Measurements from ENCODE around the gene DNPH1.

DNPH1 gene

DNA sequence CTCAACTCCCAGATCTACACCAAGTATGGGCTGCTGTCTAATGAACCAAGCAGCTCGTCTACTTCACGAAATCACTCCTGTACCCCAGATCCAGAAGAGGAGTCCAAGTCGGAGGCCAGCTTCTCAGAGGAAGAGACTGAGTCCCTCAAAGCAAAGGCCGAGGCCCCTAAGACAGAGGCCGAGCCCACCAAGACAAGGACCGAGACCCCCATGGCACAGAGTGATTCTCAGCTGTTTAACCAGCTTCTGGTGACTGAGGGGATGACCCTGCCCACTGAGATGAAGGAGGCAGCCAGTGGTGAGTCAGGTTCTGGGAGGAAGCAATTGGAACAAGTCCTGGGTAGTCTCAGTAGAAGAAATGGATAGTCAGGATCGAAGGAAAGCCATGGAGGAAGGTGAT, 41.5 kb downstream of the DNPH1 start:
- ChIA-PET POLR2A (ENCODE audit: low non-redundant PET) (no interaction called here), CTCF (interaction anchor here (1.3 kb wide), 1 partner anchor 41 kb away, joined by 3 read pairs; the partner anchor contains the start of gene DNPH1)
- DNase-seq (ENCODE audit: low spot score): no peak
- peak overlapping the region; percentile 11; the same call in 1 of the 2 replicates for H3K27ac ChIP-seq
- TF ChIP-seq, protein P1, sequence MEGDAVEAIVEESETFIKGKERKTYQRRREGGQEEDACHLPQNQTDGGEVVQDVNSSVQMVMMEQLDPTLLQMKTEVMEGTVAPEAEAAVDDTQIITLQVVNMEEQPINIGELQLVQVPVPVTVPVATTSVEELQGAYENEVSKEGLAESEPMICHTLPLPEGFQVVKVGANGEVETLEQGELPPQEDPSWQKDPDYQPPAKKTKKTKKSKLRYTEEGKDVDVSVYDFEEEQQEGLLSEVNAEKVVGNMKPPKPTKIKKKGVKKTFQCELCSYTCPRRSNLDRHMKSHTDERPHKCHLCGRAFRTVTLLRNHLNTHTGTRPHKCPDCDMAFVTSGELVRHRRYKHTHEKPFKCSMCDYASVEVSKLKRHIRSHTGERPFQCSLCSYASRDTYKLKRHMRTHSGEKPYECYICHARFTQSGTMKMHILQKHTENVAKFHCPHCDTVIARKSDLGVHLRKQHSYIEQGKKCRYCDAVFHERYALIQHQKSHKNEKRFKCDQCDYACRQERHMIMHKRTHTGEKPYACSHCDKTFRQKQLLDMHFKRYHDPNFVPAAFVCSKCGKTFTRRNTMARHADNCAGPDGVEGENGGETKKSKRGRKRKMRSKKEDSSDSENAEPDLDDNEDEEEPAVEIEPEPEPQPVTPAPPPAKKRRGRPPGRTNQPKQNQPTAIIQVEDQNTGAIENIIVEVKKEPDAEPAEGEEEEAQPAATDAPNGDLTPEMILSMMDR (conservative IDR thresholded peaks at IDR 0.05; ENCODE audit: low read depth): no peak

DNA sequence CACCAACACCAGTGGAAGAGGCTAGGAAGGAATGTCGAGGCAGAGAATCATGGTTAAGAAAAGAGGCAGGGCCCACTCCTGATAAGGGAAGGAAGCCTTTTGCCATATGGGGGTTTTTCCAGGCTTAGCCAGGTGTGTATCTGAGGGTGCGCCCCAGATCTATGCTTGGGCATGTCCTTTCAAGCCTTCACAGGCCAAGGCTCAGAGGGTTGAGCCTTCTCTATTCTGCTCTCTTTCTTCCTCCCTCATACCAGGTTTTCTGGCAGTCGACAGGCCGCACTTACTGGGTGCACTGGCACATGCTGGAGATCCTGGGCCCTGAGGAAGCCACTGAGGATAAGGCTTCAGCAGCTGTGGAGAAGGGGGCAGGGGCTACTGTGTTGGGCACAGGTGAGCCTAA, 42.6 kb downstream of the DNPH1 start:
- ChIA-PET POLR2A (ENCODE audit: low non-redundant PET) (no interaction called here), CTCF (interaction anchor here (0.6 kb wide), 1 partner anchor 319 kb away, joined by 6 read pairs; no protein-coding TSS in a partner anchor)
- H3K27ac ChIP-seq: peak overlapping the region; percentile 50
- TF ChIP-seq, protein P1 (conservative IDR thresholded peaks at IDR 0.05; ENCODE audit: low read depth): no peak
- no peak for DNase-seq (ENCODE audit: low spot score)

DNA sequence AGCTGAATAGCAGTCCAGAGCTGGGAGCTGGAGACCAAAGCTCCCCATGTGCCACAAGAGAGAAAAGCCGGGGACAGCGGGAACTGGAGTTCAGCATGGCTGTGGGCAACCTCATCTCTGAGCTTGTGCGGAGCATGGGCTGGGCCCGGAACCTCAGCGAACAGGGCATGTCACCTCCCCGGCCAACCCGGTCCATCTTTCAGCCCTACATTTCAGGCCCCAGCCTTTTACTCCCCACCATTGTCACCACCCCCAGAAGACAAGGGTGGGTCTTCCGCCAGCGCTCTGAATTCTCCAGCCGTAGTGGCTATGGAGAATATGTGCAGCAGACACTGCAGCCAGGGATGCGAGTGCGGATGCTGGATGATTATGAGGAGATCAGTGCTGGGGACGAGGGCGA, 43.3 kb downstream of the DNPH1 start:
- ChIA-PET POLR2A (ENCODE audit: low non-redundant PET) (no interaction called here), CTCF (no interaction called here)
- H3K27ac ChIP-seq: peak overlapping the region; percentile 50
- TF ChIP-seq, protein P1 (conservative IDR thresholded peaks at IDR 0.05; ENCODE audit: low read depth): no peak
- no peak for DNase-seq (ENCODE audit: low spot score)

DNA sequence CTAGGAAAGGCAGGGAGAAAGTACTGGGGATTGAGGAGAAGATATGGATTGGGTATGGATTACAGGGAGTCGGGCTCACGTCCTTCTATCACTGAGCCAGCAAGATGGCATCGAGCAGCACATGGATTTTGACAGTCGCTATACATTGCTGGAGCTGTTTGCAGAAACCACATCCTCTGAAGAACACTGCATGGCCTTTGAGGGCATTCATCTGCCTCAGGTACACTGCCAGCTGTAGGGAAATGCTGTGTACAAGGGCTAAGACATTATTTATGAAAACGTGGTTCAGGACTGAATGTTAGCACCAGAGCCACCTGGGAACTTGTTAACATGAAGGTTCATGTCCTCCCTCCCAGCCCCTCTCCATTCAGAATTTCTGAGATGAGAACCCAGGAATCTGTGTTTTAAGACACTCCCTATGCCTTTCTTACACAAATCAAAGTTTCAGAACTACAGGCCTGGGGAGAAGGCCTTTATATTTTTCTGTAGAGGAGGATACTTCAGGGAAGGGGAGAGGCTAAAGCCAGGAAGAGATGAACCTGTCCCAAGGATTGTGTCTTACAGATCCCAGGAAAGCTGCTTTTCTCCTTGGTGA, 43.8 kb downstream of the DNPH1 start:
- 0 out of 2 replicates have a peak overlapping the region, but pooled peaks have one; percentile 50 for H3K27ac ChIP-seq
- ChIA-PET CTCF (interaction anchor here (1.2 kb wide), 1 partner anchor 43 kb away, joined by 4 read pairs; the partner anchor contains the start of gene DNPH1), POLR2A (ENCODE audit: low non-redundant PET) (no interaction called here)
- DNase-seq (ENCODE audit: low spot score): no peak
- TF ChIP-seq, protein P1 (conservative IDR thresholded peaks at IDR 0.05; ENCODE audit: low read depth): no peak

DNA sequence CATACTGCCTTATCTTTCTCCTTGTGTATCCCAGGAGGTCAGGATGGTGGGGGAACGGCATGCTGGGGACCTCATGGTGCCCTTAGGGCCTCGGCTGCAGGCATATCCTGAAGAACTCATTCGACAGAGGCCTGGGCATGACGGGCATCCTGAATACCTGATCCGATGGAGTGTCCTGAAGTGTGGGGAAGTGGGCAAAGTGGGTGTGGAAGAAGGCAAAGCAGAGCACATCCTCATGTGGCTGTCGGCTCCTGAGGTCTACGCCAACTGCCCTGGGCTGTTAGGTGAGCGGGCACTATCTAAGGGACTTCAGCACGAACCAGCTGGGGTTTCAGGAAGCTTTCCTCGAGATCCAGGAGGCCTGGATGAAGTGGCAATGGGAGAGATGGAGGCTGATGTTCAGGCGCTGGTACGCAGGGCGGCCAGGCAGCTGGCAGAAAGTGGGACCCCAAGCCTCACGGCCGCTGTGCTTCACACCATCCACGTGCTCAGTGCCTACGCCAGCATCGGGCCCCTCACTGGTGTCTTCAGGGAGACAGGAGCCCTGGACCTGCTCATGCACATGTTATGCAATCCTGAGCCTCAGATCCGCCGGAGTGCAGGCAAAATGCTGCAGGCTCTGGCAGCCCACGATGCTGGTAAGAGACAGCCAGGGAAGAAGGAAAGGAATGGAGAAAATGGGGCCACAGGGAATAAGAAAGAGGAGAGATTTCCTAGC, 44.9 kb downstream of the DNPH1 start:
- ChIA-PET CTCF (interaction anchor here (1.2 kb wide), 1 partner anchor 45 kb away, joined by 4 read pairs; the partner anchor contains the start of gene DNPH1), POLR2A (ENCODE audit: low non-redundant PET) (no interaction called here)
- TF ChIP-seq, protein P1 (conservative IDR thresholded peaks at IDR 0.05; ENCODE audit: low read depth): no peak
- H3K27ac ChIP-seq: no peak overlapping the region
- DNase-seq (ENCODE audit: low spot score): no peak

DNA sequence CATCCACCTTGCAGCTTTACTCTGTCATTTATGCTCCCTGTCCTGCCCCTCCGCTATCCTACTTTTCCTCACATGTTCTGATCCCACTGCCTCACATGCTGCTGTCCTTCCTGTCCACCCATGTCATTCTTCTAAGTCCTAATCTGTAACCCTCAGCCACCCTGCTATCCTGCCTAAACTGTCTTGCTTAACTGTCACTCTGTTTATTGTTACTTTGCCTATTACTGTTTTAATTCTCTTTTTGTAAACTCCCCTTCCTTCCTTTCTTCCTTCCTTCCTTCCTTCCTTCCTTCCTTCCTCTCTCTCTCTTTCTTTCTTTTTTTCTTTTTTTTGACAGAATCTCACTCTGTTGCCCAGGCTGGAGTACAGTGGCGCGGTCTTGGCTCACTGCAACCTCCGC, 45.8 kb downstream of the DNPH1 start:
- TF ChIP-seq, protein P1 (conservative IDR thresholded peaks at IDR 0.05; ENCODE audit: low read depth): no peak
- POLR2A ChIA-PET (ENCODE audit: low non-redundant PET): no interaction called here
- H3K27ac ChIP-seq: no peak overlapping the region
- DNase-seq (ENCODE audit: low spot score): no peak
- CTCF ChIA-PET: no interaction called here
